SJCRH30 (cell line): ENCODE measurements around the gene SHISAL1. TPM values are rescaled to one million over a fixed set of nuclear protein-coding genes. Genes with fewer than 3 reads are reported as not detected.
"Not testable (repeated sequence)": the region's sequence is repeated elsewhere in the genome, so short reads cannot be mapped to it uniquely, and the experiment has no call there.

Source experiments
- DNase-seq, 2 experiments: peaks; one replicate each; pipeline ENCODE4 v3.0.0-alpha.2; 2015 to 2020
- H3K27ac ChIP-seq: fragments of 250-450 bp; sonication (Bioruptor Pico); 2 replicates; pipeline ENCODE4 v1.5.1; 2020; ENCODE audit warnings: mild to moderate bottlenecking, moderate library complexity
- H3K27me3 ChIP-seq: fragments of 250-450 bp; sonication (Bioruptor Pico); 2 replicates; pipeline ENCODE4 v1.5.1; 2020; ENCODE audit warnings: mild to moderate bottlenecking, moderate library complexity
- H3K36me3 ChIP-seq: fragments of 250-450 bp; sonication (Bioruptor Pico); 2 replicates; pipeline ENCODE4 v1.5.1; 2020; ENCODE audit warnings: mild to moderate bottlenecking, moderate library complexity
- H3K4me1 ChIP-seq: fragments of 250-450 bp; sonication (Bioruptor Pico); 2 replicates; pipeline ENCODE4 v1.5.1; 2020; ENCODE audit warnings: mild to moderate bottlenecking, moderate library complexity
- H3K4me3 ChIP-seq: fragments of 250-450 bp; sonication (Bioruptor Pico); 2 replicates; pipeline ENCODE4 v1.5.1; 2020; ENCODE audit warnings: mild to moderate bottlenecking, moderate library complexity
- H3K9me3 ChIP-seq: fragments of 250-450 bp; sonication (Bioruptor Pico); replicated peaks from 2 replicates; pipeline ENCODE4 v1.5.1; 2020; ENCODE audit warnings: mild to moderate bottlenecking, moderate library complexity
- total RNA-seq: library from RNA; depleted of rRNA; stranded (reverse); fragments of >200 nt; shearing (Covaris generic); gene quantifications from 2 replicates; pipeline ENCODE4 v1.2.3, GENCODE V29; 2014

The SHISAL1 gene
- total RNA-seq, 1 experiment from 2014 or later, result not detected

- Histone ChIP-seq H3K27ac (no peak overlapping the region), H3K4me3 (peak overlapping the region; percentile 26; the same call in 1 of the 2 replicates), H3K4me1 (no peaks in the 10 kb centered on the region), H3K27me3 (no peaks in the 10 kb centered on the region), H3K9me3 (no peaks in the 10 kb centered on the region), H3K36me3 (no peaks in the 10 kb centered on the region)
- no peak for DNase-seq
These were observed 13.2 kb upstream of the SHISAL1 start for GRCh38 chr22:44325718-44326490.

- not testable (repeated sequence) for H3K27me3 ChIP-seq, H3K27ac ChIP-seq, H3K9me3 ChIP-seq, H3K36me3 ChIP-seq, H3K4me1 ChIP-seq, DNase-seq, H3K4me3 ChIP-seq
These were observed 10.5 kb upstream of the SHISAL1 start for GRCh38 chr22:44323140-44323790.

- H3K4me3 ChIP-seq, result no peak overlapping the region
These were observed 6.9 kb upstream of the SHISAL1 start for GRCh38 chr22:44319685-44320084.

GRCh38 chr22:44318751-44319150 is 6.0 kb upstream of the SHISAL1 start:
- Histone ChIP-seq H3K27ac (no peak overlapping the region), H3K36me3 (no peaks in the 10 kb centered on the region), H3K27me3 (peaks cover 10% of the 10 kb centered on the region; the same call in 1 of the 2 replicates), H3K4me3 (no peak overlapping the region), H3K4me1 (no peaks in the 10 kb centered on the region), H3K9me3 (no peaks in the 10 kb centered on the region)
- no peak for DNase-seq

More at GRCh38 chr22:44319685-44320084, 6.9 kb upstream of the SHISAL1 start:
- no peak for DNase-seq
- H3K36me3 ChIP-seq, result no peaks in the 10 kb centered on the region
- no peak overlapping the region for H3K27ac ChIP-seq
- H3K4me1 ChIP-seq, result no peaks in the 10 kb centered on the region
- H3K9me3 ChIP-seq, result no peaks in the 10 kb centered on the region
- peaks cover 10% of the 10 kb centered on the region; the same call in 1 of the 2 replicates for H3K27me3 ChIP-seq

- H3K4me3 ChIP-seq, result no peak overlapping the region
- no peaks in the 10 kb centered on the region for H3K9me3 ChIP-seq
- H3K27me3 ChIP-seq, result peaks cover 10% of the 10 kb centered on the region; the same call in 1 of the 2 replicates
These were observed 5.3 kb upstream of the SHISAL1 start for GRCh38 chr22:44317886-44318637.

GRCh38 chr22:44317123-44317444 is 4.3 kb upstream of the SHISAL1 start:
- no peaks in the 10 kb centered on the region for H3K9me3 ChIP-seq
- DNase-seq, result no peak
- H3K27ac ChIP-seq, result no peak overlapping the region
- peaks cover 10% of the 10 kb centered on the region; the same call in 1 of the 2 replicates for H3K27me3 ChIP-seq
- no peaks in the 10 kb centered on the region for H3K4me1 ChIP-seq
- H3K4me3 ChIP-seq, result no peak overlapping the region
- no peaks in the 10 kb centered on the region for H3K36me3 ChIP-seq

More at GRCh38 chr22:44317886-44318637, 5.3 kb upstream of the SHISAL1 start:
- H3K27ac ChIP-seq, result no peak overlapping the region
- DNase-seq, result no peak
- no peaks in the 10 kb centered on the region for H3K36me3 ChIP-seq
- no peaks in the 10 kb centered on the region for H3K4me1 ChIP-seq

GRCh38 chr22:44316393-44317122 is 3.8 kb upstream of the SHISAL1 start:
- Histone ChIP-seq H3K27me3 (peaks cover 10% of the 10 kb centered on the region; the same call in 1 of the 2 replicates), H3K36me3 (no peaks in the 10 kb centered on the region), H3K4me1 (no peaks in the 10 kb centered on the region), H3K4me3 (no peak overlapping the region), H3K9me3 (no peaks in the 10 kb centered on the region), H3K27ac (no peak overlapping the region)
- DNase-seq, result peak in 1 of 2 experiments; percentile 8

GRCh38 chr22:44314425-44315067 is 1.8 kb upstream of the SHISAL1 start:
- peaks cover 10% of the 10 kb centered on the region; the same call in 1 of the 2 replicates for H3K27me3 ChIP-seq
- no peaks in the 10 kb centered on the region for H3K9me3 ChIP-seq
- DNase-seq, result no peak
- H3K4me1 ChIP-seq, result peaks cover 3% of the 10 kb centered on the region
- no peak overlapping the region for H3K4me3 ChIP-seq
- H3K36me3 ChIP-seq, result no peaks in the 10 kb centered on the region
- H3K27ac ChIP-seq, result no peak overlapping the region

- Histone ChIP-seq H3K36me3 (no peaks in the 10 kb centered on the region), H3K27me3 (peaks cover 9% of the 10 kb centered on the region; the same call in 1 of the 2 replicates), H3K27ac (no peak overlapping the region), H3K4me1 (peaks cover 6% of the 10 kb centered on the region), H3K9me3 (no peaks in the 10 kb centered on the region), H3K4me3 (no peak overlapping the region)
- DNase-seq, result no peak
These were observed 745 bp upstream of the SHISAL1 start for GRCh38 chr22:44313385-44314006.

GRCh38 chr22:44311855-44312170 is 938 bp downstream of the SHISAL1 start:
- DNase-seq, result no peak
- Histone ChIP-seq H3K27me3 (0 out of 2 replicates have a peak, but pooled peaks cover 3% of the 10 kb centered on the region), H3K9me3 (no peaks in the 10 kb centered on the region), H3K36me3 (no peaks in the 10 kb centered on the region), H3K4me3 (no peak overlapping the region), H3K27ac (no peak overlapping the region), H3K4me1 (peaks cover 6% of the 10 kb centered on the region)

GRCh38 chr22:44311104-44311854 is 1.5 kb downstream of the SHISAL1 start:
- H3K27ac ChIP-seq, result no peak overlapping the region
- peaks cover 6% of the 10 kb centered on the region for H3K4me1 ChIP-seq
- H3K27me3 ChIP-seq, result no peaks in the 10 kb centered on the region

GRCh38 chr22:44309647-44310046 is 3.1 kb downstream of the SHISAL1 start:
- no peak for DNase-seq
- Histone ChIP-seq H3K27ac (no peak overlapping the region), H3K4me3 (no peak overlapping the region), H3K9me3 (no peaks in the 10 kb centered on the region), H3K36me3 (no peaks in the 10 kb centered on the region), H3K27me3 (no peaks in the 10 kb centered on the region), H3K4me1 (peaks cover 6% of the 10 kb centered on the region)

More at GRCh38 chr22:44311104-44311854, 1.5 kb downstream of the SHISAL1 start:
- Histone ChIP-seq H3K36me3 (no peaks in the 10 kb centered on the region), H3K9me3 (no peaks in the 10 kb centered on the region), H3K4me3 (no peak overlapping the region)
- no peak for DNase-seq

- no peaks in the 10 kb centered on the region for H3K9me3 ChIP-seq
- H3K27ac ChIP-seq, result no peak overlapping the region
- no peaks in the 10 kb centered on the region for H3K36me3 ChIP-seq
- H3K4me3 ChIP-seq, result no peak overlapping the region
- no peaks in the 10 kb centered on the region for H3K27me3 ChIP-seq
- H3K4me1 ChIP-seq, result peaks cover 6% of the 10 kb centered on the region
- DNase-seq, result peak; percentile 66 to 72
These were observed 3.6 kb downstream of the SHISAL1 start for GRCh38 chr22:44309137-44309536.
